Stimulated activated CD4-positive, alpha-beta T cell treated with anti-CD3 and anti-CD28 coated beads, Interleukin-15, amount 100 ng/mL, for 1 hour (primary cell): ENCODE data around the gene ZNF225.
"Not testable (repeated sequence)": the region's sequence is repeated elsewhere in the genome, so short reads cannot be mapped to it uniquely, and the experiment has no call there.

Experiments used
- DNase-seq, 2 donors: peaks; one replicate each; pipeline ENCODE4 v3.0.0-alpha.2; 2020; ENCODE audit warnings: low read depth in 1 of 2, low spot score in 1 of 2

ZNF225 gene

DNA sequence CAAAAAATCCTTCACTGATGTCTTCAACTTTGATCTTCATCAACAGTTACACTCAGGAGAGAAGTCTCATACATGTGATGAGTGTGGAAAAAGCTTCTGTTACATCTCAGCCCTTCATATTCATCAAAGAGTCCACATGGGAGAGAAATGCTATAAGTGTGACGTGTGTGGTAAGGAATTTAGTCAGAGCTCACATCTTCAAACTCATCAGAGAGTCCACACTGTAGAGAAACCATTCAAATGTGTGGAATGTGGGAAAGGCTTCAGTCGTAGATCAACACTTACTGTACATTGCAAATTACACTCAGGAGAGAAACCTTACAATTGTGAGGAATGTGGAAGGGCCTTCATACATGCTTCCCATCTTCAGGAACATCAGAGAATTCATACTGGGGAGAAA is 43.3 kb downstream of the ZNF225 start:
- DNase-seq = no peak

DNA sequence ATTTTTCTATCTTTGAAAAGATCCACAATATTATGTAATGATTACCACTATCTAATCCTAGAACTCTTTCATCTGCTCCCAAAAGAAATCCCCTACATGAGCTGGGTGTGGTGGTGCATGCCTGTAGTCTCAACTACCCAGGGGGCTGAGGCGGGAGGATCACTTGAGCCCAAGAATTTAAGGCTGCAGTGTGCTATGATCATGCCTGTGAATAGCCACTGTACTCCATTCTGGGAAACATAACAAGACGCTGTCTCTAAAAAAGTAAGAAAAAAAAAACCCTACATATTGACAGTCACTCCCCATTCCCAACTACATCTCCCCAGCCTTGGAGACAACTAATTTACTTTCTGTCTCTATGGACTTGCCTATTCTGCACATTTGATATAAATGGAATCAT is 50.6 kb downstream of the ZNF225 start:
- no peak for DNase-seq

DNA sequence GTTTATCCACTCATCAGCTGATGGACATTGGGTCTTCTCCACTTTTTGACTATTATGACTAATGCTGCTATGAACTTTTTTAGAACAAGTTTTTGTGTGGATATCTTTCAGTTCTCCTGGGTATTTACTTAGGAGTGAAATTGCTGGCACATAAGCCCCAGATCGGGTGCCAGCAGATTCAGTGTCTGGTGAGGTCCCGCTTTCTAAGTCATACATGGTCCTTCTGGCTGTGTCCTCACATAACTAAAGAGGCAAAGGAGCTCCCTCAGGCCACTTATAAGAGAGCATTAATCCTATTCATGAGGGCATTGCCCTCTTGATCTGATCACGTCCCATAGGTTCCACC is 51.1 kb downstream of the ZNF225 start:
- DNase-seq = no peak

DNA sequence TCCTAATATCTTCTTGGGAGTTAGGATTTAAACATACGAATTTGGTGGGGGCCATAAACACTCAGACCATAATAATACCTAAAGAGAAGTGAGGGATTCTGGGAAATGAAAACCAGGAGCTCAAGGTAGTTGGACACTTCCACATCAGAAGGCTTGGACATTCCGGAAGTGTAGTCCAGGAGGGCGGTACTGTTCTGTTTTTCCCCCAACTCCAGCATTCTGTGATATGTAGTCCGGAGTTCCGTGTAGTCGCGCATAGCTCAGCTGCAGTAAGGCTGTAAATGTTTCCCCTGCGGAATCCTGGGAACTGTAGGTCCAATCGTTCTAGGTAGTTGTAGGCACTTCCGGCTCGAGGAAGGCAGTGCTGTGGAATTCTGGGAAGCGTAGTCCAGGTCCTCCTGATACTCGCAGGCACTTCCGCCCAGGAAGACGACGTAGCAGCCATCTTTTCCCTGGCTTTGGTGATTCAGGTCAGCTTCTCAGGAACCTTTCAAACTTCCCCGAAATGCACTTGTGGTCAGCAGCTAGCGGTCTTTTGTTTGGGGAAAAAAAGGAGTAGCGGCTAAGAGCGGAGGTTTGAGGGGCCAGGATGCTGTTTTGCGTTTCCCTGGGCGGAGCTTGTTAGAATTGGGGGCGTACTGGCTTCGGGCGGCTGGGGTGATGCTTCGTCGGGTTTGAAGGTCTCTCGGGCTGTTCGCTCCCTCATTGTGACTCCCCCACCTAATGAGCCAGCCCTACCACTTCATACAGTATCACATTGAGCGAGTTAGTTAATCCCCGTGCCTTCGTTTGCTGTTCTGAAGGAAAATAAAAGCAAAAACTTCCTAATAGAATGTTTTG is 51.7 kb downstream of the ZNF225 start, which contains the start of gene ZNF226:
Gene ZNF226 (plus strand): TSS at position 428 of the 840 bp plus-strand sequence. CDS start 4,981 bp downstream, outside the sequence.
- DNase-seq = peak; percentile 49 to 60

DNA sequence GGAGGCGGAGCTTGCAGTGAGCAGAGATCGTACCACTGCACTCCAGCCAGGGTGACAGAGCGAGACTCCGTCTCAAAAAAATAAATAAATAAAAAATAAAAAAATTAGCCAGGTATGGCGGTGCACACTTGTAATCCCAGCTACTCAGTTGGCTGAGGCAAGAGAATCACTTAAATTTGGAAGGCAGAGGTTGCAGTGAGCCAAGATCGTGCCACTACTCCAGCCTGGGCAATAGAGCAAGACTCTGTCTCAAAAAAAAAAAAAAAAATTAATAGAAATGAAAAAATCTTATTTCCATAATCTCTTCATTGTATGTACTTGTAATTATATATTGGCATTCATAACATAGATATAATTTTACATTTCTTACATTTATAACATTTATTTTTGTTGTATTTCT is 57.5 kb downstream of the ZNF225 start:
- DNase-seq = not testable (repeated sequence)

DNA sequence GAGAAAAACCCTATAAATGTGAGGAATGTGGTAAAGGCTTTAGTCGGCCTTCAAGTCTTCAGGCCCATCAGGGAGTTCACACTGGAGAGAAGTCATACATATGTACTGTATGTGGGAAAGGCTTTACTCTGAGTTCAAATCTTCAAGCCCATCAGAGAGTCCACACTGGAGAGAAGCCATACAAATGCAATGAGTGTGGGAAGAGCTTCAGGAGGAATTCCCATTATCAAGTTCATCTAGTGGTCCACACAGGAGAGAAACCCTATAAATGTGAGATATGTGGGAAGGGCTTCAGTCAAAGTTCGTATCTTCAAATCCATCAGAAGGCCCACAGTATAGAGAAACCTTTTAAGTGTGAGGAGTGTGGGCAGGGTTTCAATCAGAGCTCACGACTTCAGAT is 63.4 kb downstream of the ZNF225 start:
- no peak for DNase-seq

DNA sequence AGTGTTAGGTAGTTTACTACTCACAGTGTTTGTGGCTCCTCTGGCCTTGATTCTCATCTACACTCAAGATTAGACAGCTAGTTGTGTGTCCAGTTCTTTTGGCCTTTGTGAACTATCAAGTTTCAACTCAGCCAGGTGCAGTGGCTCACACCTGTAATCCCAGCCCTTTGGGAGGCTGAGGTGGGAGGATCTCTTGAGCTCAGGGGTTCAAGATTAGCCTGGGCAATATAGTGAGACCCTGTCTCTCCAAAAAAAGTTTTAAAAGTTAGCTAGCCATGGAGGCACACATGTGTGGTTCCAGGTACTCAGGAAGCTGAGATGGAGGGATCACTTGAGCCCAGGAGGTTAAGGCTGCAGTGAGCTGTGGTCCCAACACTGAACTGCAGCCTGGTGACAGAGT is 67.8 kb downstream of the ZNF225 start:
- DNase-seq = no peak

DNA sequence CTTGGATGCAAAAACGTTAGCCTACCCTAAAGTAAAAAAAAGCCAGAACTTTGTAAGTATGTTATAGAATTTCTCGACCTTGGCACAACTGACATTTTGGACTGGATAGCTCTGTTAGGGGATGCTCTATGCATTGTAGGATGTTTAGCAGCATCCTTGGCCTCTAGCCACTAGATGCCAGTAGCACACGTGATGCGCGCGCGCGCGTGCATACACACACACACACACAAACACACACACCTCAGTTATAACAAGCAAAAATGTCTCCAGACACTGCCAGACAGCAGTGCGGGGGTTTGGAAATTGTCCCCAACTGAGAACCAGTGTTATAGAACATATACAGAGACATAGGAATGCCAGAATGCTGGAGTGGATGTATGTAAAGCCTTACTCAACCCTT is 68.9 kb downstream of the ZNF225 start:
- no peak for DNase-seq
